HepG2 (cell line): ENCODE data around the gene BMF. TPM values are rescaled to one million over a fixed set of nuclear protein-coding genes. Genes with fewer than 3 reads are reported as not detected.
A peak's percentile ranks its signal among the peaks of the same experiment; 100 is the strongest.

Source experiments
- ARNTL ChIP-seq: sonication (generic); formaldehyde crosslinking; IDR thresholded peaks from 2 replicates; pipeline ENCODE4 v1.4.0; 2020; ENCODE audit warnings: mild to moderate bottlenecking, missing genetic modification reagents
- CREB1 ChIP-seq, 2 experiments: fragments of 450-650 bp in 1 of 2; IDR thresholded peaks; 2 replicates each; pipeline ENCODE4 v1.6.1; 2016 to 2017; ENCODE audit warnings: control low read depth in 1 of 2, mild to moderate bottlenecking in 1 of 2, missing compliant biosample characterization in 1 of 2, missing genetic modification characterization in 1 of 2
- ELF4 ChIP-seq: sonication (generic); formaldehyde crosslinking; IDR thresholded peaks from 2 replicates; pipeline ENCODE4 v1.5.0; 2020; ENCODE audit warnings: missing genetic modification reagents, mild to moderate bottlenecking, moderate library complexity, borderline replicate concordance
- HDAC1 ChIP-seq: sonication (generic); formaldehyde crosslinking; IDR thresholded peaks from 2 replicates; pipeline ENCODE4 v1.5.1; 2020; ENCODE audit warnings: mild to moderate bottlenecking, missing genetic modification reagents
- HDAC2 ChIP-seq: sonication (generic); formaldehyde crosslinking; IDR thresholded peaks from 2 replicates; pipeline ENCODE4 v1.4.0; 2020; ENCODE audit warnings: missing genetic modification reagents
- HOXA3 ChIP-seq: sonication (generic); formaldehyde crosslinking; IDR thresholded peaks from 2 replicates; pipeline ENCODE4 v1.5.0; 2020; ENCODE audit warnings: missing genetic modification reagents
- HOXD1 ChIP-seq: sonication (generic); formaldehyde crosslinking; IDR thresholded peaks from 2 replicates; pipeline ENCODE4 v1.5.0; 2020; ENCODE audit warnings: missing genetic modification reagents
- KLF13 ChIP-seq: sonication (generic); formaldehyde crosslinking; IDR thresholded peaks from 2 replicates; pipeline ENCODE4 v1.4.0; 2020; ENCODE audit warnings: mild to moderate bottlenecking, missing genetic modification reagents
- MIER2 ChIP-seq: IDR thresholded peaks from 2 replicates; pipeline ENCODE4 v1.6.1; 2016; ENCODE audit warnings: missing biosample characterization, missing genetic modification reagents
- MXD4 ChIP-seq: IDR thresholded peaks from 2 replicates; pipeline ENCODE4 v1.6.1; 2016; ENCODE audit warnings: mild to moderate bottlenecking, missing biosample characterization, missing genetic modification reagents
- NCOA5 ChIP-seq: sonication (generic); formaldehyde crosslinking; IDR thresholded peaks from 2 replicates; pipeline ENCODE4 v1.4.0; 2020; ENCODE audit warnings: missing genetic modification reagents
- NFKBIZ ChIP-seq: IDR thresholded peaks from 2 replicates; pipeline ENCODE4 v1.6.1; 2018; ENCODE audit warnings: missing genetic modification reagents, missing compliant biosample characterization
- NR2F2 ChIP-seq: IDR thresholded peaks from 2 replicates; pipeline ENCODE4 v1.6.1; 2012; ENCODE audit warnings: low read depth, inconsistent platforms, borderline replicate concordance
- POGZ ChIP-seq: sonication (generic); formaldehyde crosslinking; IDR thresholded peaks from 2 replicates; pipeline ENCODE4 v1.4.0; 2020; ENCODE audit warnings: mild to moderate bottlenecking, missing genetic modification reagents
- SP5 ChIP-seq: IDR thresholded peaks from 2 replicates; pipeline ENCODE4 v1.6.1; 2016; ENCODE audit warnings: low read depth, borderline replicate concordance
- SRSF1 ChIP-seq: fragments of 200-400 bp; formaldehyde crosslinking; optimal IDR thresholded peaks from 2 replicates; pipeline ENCODE3; 2017; ENCODE audit warnings: mild to moderate bottlenecking, low read depth, low read length, moderate library complexity
- TCF7L2 ChIP-seq: IDR thresholded peaks from 2 replicates; pipeline ENCODE4 v1.6.1; 2011; ENCODE audit warnings: mild to moderate bottlenecking, low read depth, low read length, moderate library complexity
- UBTF ChIP-seq: sonication (generic); formaldehyde crosslinking; IDR thresholded peaks from 2 replicates; pipeline ENCODE4 v1.4.0; 2020; ENCODE audit warnings: mild to moderate bottlenecking, missing genetic modification reagents
- ZEB1 ChIP-seq: IDR thresholded peaks from 2 replicates; pipeline ENCODE4 v1.6.1; 2012; ENCODE audit warnings: mild to moderate bottlenecking, low read depth, inconsistent platforms; ENCODE audit not compliant: insufficient replicate concordance
- ZKSCAN5 ChIP-seq: sonication (generic); formaldehyde crosslinking; IDR thresholded peaks from 2 replicates; pipeline ENCODE4 v1.5.1; 2020; ENCODE audit warnings: mild to moderate bottlenecking, missing genetic modification reagents
- ZNF430 ChIP-seq: sonication (generic); formaldehyde crosslinking; IDR thresholded peaks from 2 replicates; pipeline ENCODE4 v1.9.0; 2021; ENCODE audit warnings: mild to moderate bottlenecking, missing genetic modification reagents
- ZNF800 ChIP-seq: sonication (generic); formaldehyde crosslinking; IDR thresholded peaks from 2 replicates; pipeline ENCODE4 v1.4.0; 2020; ENCODE audit warnings: missing genetic modification reagents
- polyA plus RNA-seq, 8 experiments: library from polyadenylated mRNA; depleted of rRNA in 3 of 8; stranded (reverse) in 7 of 8; unstranded in 1 of 8; fragments of >200 nt; fragmentation: Illumina TruSeq in 4 of 8; extraction: Trizol in 4 of 8; gene quantifications; 2 replicates each; pipeline versions ENCODE4 v1.2.1 to v1.2.3, GENCODE V29; 2011 to 2016; ENCODE audit warnings: low read depth in 4 of 8, missing spikeins in 1 of 8, mixed read lengths in 1 of 8; ENCODE audit not compliant: insufficient read depth in 1 of 8
- total RNA-seq, 5 experiments: library from RNA; depleted of rRNA; stranded (reverse); fragments of >200 nt; fragmentation: Illumina TruSeq; extraction: Trizol; gene quantifications; 2 replicates each; pipeline ENCODE4 v1.2.3, GENCODE V29; 2016; ENCODE audit warnings: low read depth in 1 of 5
- TF ChIP-seq, protein P1 (sequence below): sonication (generic); formaldehyde crosslinking; IDR thresholded peaks from 2 replicates; pipeline ENCODE4 v1.4.0; 2020; ENCODE audit warnings: missing genetic modification reagents, mild to moderate bottlenecking, borderline replicate concordance

Gene BMF
- total and polyA plus RNA-seq, 2 of the 13 experiments (the other 11 are each of a cell fraction or from before 2014, with no cell fraction given), result 8.7 to 15.9 TPM

GRCh38 chr15:40098489-40099261, 10.0 kb downstream of the BMF start (continued):
- TF ChIP-seq, protein P1, sequence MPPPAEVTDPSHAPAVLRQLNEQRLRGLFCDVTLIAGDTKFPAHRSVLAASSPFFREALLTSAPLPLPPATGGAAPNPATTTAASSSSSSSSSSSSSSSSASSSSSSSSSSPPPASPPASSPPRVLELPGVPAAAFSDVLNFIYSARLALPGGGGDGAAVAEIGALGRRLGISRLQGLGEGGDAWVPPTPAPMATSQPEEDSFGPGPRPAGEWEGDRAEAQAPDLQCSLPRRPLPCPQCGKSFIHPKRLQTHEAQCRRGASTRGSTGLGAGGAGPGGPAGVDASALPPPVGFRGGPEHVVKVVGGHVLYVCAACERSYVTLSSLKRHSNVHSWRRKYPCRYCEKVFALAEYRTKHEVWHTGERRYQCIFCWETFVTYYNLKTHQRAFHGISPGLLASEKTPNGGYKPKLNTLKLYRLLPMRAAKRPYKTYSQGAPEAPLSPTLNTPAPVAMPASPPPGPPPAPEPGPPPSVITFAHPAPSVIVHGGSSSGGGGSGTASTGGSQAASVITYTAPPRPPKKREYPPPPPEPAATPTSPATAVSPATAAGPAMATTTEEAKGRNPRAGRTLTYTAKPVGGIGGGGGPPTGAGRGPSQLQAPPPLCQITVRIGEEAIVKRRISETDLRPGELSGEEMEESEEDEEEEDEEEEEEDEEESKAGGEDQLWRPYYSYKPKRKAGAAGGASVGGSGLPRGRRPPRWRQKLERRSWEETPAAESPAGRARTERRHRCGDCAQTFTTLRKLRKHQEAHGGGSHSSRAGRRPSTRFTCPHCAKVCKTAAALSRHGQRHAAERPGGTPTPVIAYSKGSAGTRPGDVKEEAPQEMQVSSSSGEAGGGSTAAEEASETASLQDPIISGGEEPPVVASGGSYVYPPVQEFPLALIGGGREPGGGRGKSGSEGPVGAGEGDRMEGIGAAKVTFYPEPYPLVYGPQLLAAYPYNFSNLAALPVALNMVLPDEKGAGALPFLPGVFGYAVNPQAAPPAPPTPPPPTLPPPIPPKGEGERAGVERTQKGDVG (CRISPR knock-in tag), result peak; percentile 74
- peak; percentile 83 for TF ChIP-seq ARNTL (CRISPR knock-in tag)
- TF ChIP-seq ZKSCAN5 (CRISPR knock-in tag), result no peak
- peak; percentile 85 for TF ChIP-seq HOXA3 (CRISPR knock-in tag)
- 0 out of 2 replicates have a peak, but pooled peaks have one; percentile 53 for TF ChIP-seq NFKBIZ (CRISPR knock-in tag)
- no peak for TF ChIP-seq HOXD1 (CRISPR knock-in tag)
- TF ChIP-seq TCF7L2, result no peak
- peak; percentile 63; the same call in 1 of the 2 replicates for TF ChIP-seq MIER2
- peak; percentile 42 for TF ChIP-seq ZEB1
- no peak for TF ChIP-seq KLF13 (CRISPR knock-in tag)
- TF ChIP-seq ZNF800 (CRISPR knock-in tag), result no peak
- TF ChIP-seq ELF4 (CRISPR knock-in tag), result no peak
- TF ChIP-seq NCOA5 (CRISPR knock-in tag), result no peak
- peak; percentile 74 for TF ChIP-seq UBTF (CRISPR knock-in tag)
- 0 out of 2 replicates have a peak, but pooled peaks have one; percentile 49 for TF ChIP-seq NR2F2
- TF ChIP-seq CREB1 (IDR thresholded peaks at IDR 0.05), result no peak
- TF ChIP-seq CREB1 (CRISPR knock-in tag; IDR thresholded peaks at IDR 0.05), result peak; percentile 45; the same call in 1 of the 2 replicates
- TF ChIP-seq HDAC2 (CRISPR knock-in tag), result peak; percentile 84
- no peak for TF ChIP-seq SRSF1
- peak; percentile 87; the same call in 1 of the 2 replicates for TF ChIP-seq ZNF430
- peak; percentile 83 for TF ChIP-seq HDAC1
- TF ChIP-seq SP5, result peak; percentile 84
- TF ChIP-seq POGZ (CRISPR knock-in tag), result peak; percentile 83
- TF ChIP-seq MXD4 (CRISPR knock-in tag), result 0 out of 2 replicates have a peak, but pooled peaks have one; percentile 26
